Measurements from ENCODE around the gene HCN3.

HCN3 gene

GRCh38 chr1:155254228-155254713 lies 23.0 kb upstream of the HCN3 start:
- no peak for DNase-seq (ENCODE audit: low spot score)

- no peak for DNase-seq (ENCODE audit: low spot score)
Observed at GRCh38 chr1:155254714-155255242, 22.5 kb upstream of the HCN3 start.

DNA sequence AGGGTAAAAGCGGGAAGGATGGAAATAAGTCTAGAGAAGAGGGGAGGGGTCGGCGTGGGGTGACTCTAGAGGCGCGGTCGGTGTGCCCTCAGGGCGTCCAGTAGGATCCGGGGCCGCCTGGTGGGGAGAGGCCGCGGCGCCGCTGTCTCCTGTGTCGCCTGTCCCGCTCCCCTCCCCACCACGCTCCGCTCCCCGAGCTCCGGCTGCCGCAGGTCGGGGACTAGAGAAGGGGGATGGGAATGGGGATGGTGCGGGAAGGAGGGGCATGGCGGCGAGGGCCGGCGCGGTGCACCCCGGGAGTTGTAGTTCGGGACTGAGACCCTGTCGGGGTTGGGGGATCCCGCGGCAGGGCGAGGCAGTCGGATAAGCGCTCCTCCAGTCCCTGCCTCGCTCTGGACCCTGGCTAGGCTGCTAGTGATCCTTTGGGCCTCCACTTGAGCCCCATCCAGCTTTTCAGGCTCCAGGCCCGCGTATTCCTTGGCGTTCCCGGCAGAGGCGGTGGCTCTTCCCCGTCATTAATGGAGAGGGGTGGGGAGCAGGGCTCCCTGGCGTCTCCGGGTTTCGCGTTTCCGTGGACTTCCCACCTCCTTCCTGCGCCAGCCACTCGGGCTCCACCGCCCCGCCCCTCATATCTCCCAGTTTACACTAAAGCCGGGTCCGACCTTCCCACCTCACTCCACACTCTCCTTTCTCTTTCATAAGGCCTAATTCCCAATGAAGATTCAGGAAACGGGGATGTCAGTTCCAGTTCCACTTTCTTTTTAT lies 21.8 kb upstream of the HCN3 start, which contains the start of gene ENTREP3:
ENTREP3 (minus strand) TSS at position 241 of the 765 bp plus-strand sequence. CDS start 606 bp downstream, outside the sequence.
- peak; percentile 98 for DNase-seq (ENCODE audit: low spot score)

GRCh38 chr1:155256058-155256852 lies 21.0 kb upstream of the HCN3 start:
- DNase-seq (ENCODE audit: low spot score) = no peak

GRCh38 chr1:155260276-155260675 lies 17.0 kb upstream of the HCN3 start:
- DNase-seq (ENCODE audit: low spot score) = no peak

DNA sequence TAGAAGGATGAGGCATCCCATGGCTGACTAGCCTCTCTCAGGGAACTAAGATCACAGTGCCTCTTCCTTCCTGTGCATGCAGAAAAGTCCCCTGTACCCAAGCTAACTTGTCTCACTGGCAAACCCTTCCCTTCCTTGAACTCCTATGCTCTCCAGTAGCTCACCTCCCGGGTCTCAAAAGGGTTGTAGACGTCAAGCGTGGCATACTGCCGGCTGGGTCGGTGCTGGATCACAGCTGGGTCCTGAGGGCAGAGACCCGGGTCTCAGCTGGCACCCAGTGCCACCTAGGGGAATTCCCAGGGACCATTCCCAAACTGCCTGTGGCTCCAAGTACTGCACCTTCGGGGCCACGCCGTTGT lies 15.8 kb upstream of the HCN3 start:
- DNase-seq (ENCODE audit: low spot score) = no peak

DNA sequence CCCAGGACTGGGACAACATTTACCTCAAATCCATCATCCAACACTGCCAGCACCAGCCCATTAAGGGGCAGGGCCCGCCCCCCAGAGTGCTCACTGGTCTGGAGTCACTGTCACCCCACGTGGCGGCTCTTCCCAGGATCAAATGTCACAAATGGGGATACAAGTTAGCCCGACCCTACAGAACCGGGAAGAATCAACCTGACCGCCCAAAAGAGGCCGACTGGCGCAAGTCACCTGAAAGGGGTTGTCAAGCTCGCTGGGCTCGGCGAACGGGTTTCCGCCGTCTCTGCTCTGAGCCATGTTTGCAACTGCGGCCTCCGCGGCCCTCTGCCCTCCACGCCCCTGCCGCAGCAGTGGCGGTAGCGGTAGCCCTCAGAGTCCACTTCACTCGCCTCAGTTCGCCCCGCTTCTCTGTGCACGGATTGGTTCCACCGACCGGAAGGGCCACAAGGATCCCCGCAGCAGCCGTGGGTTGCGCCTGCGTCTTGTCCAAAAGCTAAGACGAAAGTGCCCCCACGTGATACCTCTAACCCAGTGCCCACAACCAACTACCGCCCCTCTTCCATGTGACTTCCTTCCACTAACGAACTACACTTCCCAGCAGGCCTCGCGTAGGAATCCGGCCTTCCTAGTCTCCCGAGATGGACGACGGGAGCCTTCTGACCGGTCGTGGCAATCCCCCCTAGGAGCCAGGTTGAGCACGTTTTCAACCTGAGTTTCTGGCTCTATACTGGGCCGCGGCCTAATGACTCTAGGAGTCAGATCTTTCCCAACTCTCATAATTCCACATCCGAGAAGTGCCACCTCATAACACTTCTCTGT lies 15.2 kb upstream of the HCN3 start, which contains the start of gene SCAMP3:
SCAMP3 (minus strand) TSS at position 509 of the 822 bp plus-strand sequence; CDS start at position 300, 209 bp downstream.
- peak; percentile 99 for DNase-seq (ENCODE audit: low spot score)

- DNase-seq (ENCODE audit: low spot score) = no peak
Observed at GRCh38 chr1:155263067-155263466, 14.2 kb upstream of the HCN3 start.

GRCh38 chr1:155266553-155266952 lies 10.7 kb upstream of the HCN3 start:
- DNase-seq (ENCODE audit: low spot score) = no peak

DNA sequence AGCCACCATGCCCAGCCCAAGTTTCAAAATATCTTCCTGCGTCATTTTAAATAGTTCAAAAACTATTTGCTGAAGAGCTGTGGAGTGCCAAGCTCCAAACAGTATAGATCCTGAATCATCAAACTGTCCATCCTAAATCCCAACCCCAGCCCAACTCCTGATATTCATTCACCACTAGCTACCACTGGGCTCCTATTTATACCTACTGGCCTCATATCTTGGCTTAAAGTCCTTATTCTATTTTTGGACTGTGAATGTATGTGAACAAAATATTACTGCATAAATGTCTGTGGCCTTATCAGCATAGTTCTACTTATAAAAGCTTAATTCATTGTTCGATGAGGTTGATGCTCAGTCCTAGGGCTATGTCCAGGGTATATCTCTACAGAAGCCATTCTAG lies 9.9 kb upstream of the HCN3 start:
- no peak for DNase-seq (ENCODE audit: low spot score)

- DNase-seq (ENCODE audit: low spot score) = no peak
Observed at GRCh38 chr1:155268630-155269029, 8.6 kb upstream of the HCN3 start.

DNA sequence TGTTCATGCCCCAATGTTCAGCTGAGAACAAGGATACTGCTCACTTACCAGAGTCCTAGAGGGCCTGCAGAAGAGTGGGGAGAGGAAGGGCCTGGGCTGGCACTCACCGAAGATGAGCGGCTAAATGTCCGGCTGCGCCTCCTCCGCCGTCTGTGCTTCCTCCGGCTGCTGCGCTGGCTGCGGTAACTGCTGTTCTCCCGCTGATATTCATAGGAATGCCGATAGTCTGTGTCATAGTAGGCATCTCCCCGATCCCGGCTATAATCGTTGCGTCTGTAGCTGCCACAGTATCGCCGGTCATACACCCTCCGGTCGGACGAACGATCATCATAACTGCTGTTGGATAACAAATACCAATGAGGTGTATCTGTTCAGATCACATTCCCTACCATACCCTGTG lies 7.9 kb upstream of the HCN3 start:
- DNase-seq (ENCODE audit: low spot score) = no peak

- peak; percentile 64 for DNase-seq (ENCODE audit: low spot score)
Observed at GRCh38 chr1:155272466-155273342, 4.6 kb upstream of the HCN3 start.

- DNase-seq (ENCODE audit: low spot score) = peak; percentile 100
Observed at GRCh38 chr1:155273343-155274245, 3.7 kb upstream of the HCN3 start, which contains the start of gene CLK2. CLK2 (minus strand) TSS chr1:155273504; CDS start chr1:155270977, 2,527 bp downstream.

DNA sequence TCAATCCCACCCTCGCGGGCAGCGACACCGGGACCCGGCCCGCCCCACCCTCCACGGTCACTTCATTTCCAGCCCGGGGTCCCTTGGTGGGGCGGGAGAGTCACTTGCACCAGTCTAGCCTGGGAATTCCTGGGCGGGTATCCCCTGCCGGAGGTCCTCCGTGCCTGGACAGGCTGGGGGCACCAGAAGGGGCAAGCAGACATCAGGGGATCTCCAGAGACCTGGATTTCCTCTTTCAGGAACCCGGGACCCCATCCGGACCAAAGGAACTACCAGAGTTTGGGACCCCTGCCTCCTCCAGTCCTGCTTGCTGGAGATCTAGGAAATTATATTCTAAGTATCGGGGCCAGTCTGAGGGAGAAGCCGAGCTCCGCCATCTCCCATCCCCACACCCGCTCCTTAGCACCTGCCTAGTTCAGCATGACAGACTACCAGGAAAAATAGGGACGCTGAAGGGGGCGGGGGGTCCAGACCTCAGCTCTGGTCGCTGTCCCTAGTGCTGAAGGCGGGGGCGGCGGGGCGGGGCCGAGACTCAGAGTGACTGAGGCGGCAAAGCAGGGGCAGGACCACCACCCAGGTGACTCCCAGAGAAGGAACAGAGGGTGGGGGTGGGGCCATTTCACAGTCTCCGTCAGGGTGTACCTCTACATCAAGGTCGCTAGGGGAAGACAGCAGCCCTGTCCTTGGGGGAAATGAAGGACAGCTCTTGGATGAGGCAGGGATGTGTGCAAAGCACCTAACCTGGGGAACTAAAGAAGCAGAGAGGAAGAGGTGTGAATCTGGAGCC lies 832 bp downstream of the HCN3 start:
- peak; percentile 92 for DNase-seq (ENCODE audit: low spot score)

- no peak for DNase-seq (ENCODE audit: low spot score)
Observed at GRCh38 chr1:155278689-155279160, 1.5 kb downstream of the HCN3 start.

DNA sequence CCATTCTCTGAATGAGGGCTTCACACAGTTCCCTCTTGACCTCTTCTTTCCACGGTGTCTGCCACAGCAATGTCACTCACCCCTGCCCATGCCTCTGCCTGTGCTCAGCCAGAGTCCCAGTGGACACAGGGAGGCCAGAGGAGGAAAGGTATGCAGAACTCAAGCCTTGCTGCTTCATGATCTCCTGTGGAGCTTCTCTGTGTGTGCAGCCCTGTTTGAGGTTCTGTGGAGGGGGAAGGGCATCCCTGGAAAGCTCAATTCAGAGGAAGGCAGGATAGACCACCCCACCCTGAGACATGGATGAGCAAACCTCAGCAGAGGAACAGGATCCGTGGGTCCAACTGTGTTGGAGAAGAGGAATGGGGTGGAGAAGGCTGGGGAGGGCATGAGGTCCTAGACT lies 2.0 kb downstream of the HCN3 start:
- DNase-seq (ENCODE audit: low spot score) = no peak

DNA sequence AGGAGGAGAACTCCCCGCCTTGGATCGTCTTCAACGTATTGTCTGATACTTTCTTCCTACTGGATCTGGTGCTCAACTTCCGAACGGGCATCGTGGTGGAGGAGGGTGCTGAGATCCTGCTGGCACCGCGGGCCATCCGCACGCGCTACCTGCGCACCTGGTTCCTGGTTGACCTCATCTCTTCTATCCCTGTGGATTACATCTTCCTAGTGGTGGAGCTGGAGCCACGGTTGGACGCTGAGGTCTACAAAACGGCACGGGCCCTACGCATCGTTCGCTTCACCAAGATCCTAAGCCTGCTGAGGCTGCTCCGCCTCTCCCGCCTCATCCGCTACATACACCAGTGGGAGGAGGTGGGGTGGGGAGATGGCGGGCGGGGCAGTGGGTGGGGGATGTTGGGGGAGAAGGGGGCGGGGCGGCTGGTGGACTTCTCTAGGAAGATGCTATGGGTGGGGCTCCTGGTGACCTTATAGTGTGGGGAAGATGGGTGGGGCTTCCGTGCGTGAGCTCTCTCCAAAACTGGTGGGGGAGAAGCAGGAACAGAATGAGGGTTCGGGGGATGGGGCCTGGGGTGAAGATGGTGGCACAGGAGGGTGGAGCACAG lies 5.3 kb downstream of the HCN3 start:
- DNase-seq (ENCODE audit: low spot score) = no peak
